Spinal cord (tissue), 10 donors: ENCODE data around the gene CACNA1H. TPM values are rescaled to one million over a fixed set of nuclear protein-coding genes. Genes with fewer than 3 reads are reported as not detected.
"Not testable (repeated sequence)": the region's sequence is repeated elsewhere in the genome, so short reads cannot be mapped to it uniquely, and the experiment has no call there.

Source experiments
- DNase-seq, 6 donors: peaks; one replicate each; pipeline versions ENCODE4 v3.0.0 to v3.0.0-alpha.2; 2013 to 2015; ENCODE audit warnings: low spot score in 6 of 6, low read depth in 4 of 6
- H3K27ac ChIP-seq: one replicate; pipeline ENCODE4 v1.5.1; 2013; ENCODE audit warnings: low read depth, low read length, control low read depth
- H3K27me3 ChIP-seq: one replicate; pipeline ENCODE4 v1.6.1; 2013; ENCODE audit warnings: low read length; ENCODE audit not compliant: control insufficient read depth, insufficient read depth
- H3K36me3 ChIP-seq: one replicate; pipeline ENCODE4 v1.6.1; 2013; ENCODE audit warnings: low read length; ENCODE audit not compliant: control insufficient read depth, insufficient read depth
- H3K4me1 ChIP-seq: one replicate; pipeline ENCODE4 v1.6.1; 2013; ENCODE audit warnings: low read length; ENCODE audit not compliant: control insufficient read depth, insufficient read depth
- H3K4me3 ChIP-seq: one replicate; pipeline ENCODE4 v1.5.1; 2013; ENCODE audit warnings: low read depth, low read length, control low read depth
- H3K9me3 ChIP-seq: one replicate; pipeline ENCODE4 v1.6.1; 2013; ENCODE audit warnings: low read length; ENCODE audit not compliant: control insufficient read depth, insufficient read depth
- WGBS: methylation state at CpG from one replicate; pipeline ENCODE4 v1.1.5; 2013; ENCODE audit warnings: missing lambda C conversion rate; ENCODE audit not compliant: insufficient coverage; 5-methylcytosine and 5-hydroxymethylcytosine counted together
- polyA plus RNA-seq, 2 donors: library from polyadenylated mRNA; unstranded; fragments of 120-200 nt; gene quantifications; one replicate each; pipeline ENCODE4 v1.2.1, GENCODE V29; 2013; ENCODE audit not compliant: insufficient read length in 2 of 2
- total RNA-seq, 2 donors: library from RNA; depleted of rRNA in 1 of 2; stranded (reverse); fragments of 120-200 nt in 1 of 2; fragments of >200 nt in 1 of 2; gene quantifications; one replicate each; pipeline versions ENCODE4 v1.2.3 to v1.2.4, GENCODE V29; 2013 to 2014
- donor health status: healthy.

The CACNA1H gene
- total and polyA plus RNA-seq, 4 donors, result 7.8 to 20.1 (median 13.1) TPM

DNA sequence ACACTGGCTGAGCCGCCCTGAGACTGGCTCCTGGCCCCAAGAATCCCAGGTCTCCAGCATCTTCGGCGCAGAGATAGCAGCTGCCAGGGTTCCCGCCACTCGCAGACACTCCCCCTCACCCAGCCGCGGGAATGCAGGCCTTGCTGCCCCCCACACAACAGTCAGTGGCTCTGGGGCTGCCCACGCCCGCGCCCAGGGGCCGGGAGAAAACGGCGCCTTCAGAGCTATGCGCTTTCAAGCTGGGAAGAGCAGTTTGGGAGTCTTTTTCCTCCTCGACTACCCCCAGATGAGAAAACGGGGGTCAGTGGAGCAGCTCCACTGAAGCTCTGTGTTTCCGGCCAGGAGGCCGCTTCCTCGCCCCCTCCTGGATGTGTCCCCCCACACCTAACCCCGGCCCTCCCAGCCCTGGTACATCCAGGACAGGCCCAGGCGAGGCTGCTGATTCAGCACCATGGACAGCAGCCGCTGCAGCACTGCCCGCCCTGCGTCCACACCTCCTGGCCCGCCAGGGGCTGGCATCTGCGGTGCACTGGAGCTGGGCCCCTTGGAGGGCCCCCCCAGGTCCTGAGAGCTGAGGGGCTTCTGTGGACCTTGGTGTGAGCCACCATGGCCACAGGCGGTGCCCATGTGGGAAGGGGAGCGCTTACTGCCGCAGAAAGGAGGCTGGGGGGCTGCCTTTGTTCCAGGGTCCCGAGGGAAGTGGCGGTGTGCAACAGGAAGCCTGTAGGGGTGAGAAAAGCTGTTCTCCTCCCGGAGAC lies 35.7 kb downstream of the CACNA1H start:
- peaks cover 25% of the 10 kb centered on the region for H3K4me1 ChIP-seq
- no peak overlapping the region for H3K27ac ChIP-seq
- no peaks in the 10 kb centered on the region for H3K9me3 ChIP-seq
- WGBS, result 42% methylated on average over 31 of the region's 32 CpGs
- peaks cover 34% of the 10 kb centered on the region for H3K36me3 ChIP-seq
- H3K27me3 ChIP-seq, result no peaks in the 10 kb centered on the region
- no peak overlapping the region for H3K4me3 ChIP-seq
- peak in 1 of 6 donors; percentile 62 for DNase-seq

DNA sequence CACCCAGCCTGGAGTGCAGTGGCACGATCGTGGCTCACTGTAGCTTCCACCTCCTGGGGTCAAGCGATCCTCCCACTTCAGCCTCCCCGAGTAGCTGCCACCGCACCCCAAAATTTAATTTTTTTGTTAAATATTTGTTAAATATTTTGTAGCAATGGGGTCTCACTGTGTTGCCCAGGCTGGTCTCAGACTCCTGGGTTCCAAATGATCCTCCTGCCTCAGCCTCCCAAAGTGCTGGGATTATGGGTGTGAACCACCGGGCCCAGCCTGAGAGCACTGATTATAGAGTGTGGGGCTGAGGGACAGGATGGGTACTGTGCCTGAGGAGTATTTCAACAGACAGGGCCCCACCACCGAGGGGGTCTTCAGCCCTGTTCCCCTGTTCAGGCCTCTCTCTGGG lies 36.5 kb downstream of the CACNA1H start:
- H3K9me3 ChIP-seq, result no peaks in the 10 kb centered on the region
- peaks cover 25% of the 10 kb centered on the region for H3K36me3 ChIP-seq
- 92% methylated on average over 2 of the region's 7 CpGs for WGBS
- H3K4me3 ChIP-seq, result no peak overlapping the region
- no peaks in the 10 kb centered on the region for H3K27me3 ChIP-seq
- peaks cover 24% of the 10 kb centered on the region for H3K4me1 ChIP-seq
- DNase-seq, result no peak
- no peak overlapping the region for H3K27ac ChIP-seq

DNA sequence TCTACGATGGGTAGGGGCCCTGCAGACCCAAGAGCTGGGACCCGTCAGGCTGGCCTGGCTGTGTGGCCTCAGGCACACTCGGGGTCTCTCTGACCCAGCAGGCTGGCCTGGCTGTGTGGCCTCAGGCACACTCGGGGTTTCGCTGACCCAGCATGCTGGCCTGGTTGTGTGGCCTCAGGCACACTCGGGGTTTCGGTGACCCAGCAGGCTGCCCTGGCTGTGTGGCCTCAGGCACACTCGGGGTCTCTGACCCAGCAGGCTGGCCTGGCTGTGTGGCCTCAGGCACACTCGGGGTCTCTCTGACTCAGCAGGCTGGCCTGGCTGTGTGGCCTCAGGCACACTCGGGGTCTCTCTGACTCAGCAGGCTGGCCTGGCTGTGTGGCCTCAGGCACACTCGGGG lies 37.9 kb downstream of the CACNA1H start:
- DNase-seq, H3K27ac ChIP-seq, H3K9me3 ChIP-seq, H3K27me3 ChIP-seq, H3K4me3 ChIP-seq: not testable (repeated sequence)
- H3K36me3 ChIP-seq, result peaks cover 29% of the 10 kb centered on the region
- H3K4me1 ChIP-seq, result peaks cover 28% of the 10 kb centered on the region
- 95% methylated on average over 11 of the region's 11 CpGs for WGBS

DNA sequence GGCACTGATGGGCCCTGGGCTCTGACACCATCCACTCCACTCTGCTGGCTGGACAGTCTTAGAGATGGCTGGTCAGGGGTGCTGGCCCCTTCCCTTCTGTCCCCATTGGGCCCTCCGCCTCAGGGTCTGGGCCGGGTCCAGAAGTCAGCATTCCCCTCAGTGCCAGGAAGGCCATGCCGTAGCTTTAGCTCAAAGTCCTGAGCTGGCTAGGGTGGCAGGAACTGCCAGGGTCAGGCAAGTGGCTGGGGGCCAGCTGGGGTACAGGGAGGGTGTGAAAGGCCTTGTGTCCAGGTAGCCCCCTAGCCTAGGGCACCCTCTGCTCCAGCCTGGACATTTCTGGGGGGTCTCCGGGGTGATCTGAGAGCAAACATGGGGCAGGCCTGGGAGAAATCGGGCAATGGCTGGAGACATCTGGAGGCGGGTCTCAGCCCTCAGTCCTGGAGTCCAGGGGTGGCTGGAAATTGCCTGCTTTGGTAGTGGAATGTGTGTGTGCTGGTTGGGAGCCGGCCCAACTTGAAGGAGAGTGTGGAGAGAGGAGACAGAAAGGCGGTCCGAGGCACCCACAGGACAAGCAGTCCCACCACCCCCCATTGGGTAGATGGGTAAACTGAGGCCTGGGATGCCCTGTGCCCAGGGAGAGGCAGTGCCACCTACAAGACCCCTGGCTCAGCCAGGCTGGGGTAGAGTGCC lies 39.6 kb downstream of the CACNA1H start:
- Histone ChIP-seq H3K27ac (no peak overlapping the region), H3K4me1 (peaks cover 28% of the 10 kb centered on the region), H3K27me3 (no peaks in the 10 kb centered on the region), H3K36me3 (peaks cover 29% of the 10 kb centered on the region), H3K4me3 (no peak overlapping the region), H3K9me3 (no peaks in the 10 kb centered on the region)
- no peak for DNase-seq
- 75% methylated on average over 9 of the region's 9 CpGs for WGBS

DNA sequence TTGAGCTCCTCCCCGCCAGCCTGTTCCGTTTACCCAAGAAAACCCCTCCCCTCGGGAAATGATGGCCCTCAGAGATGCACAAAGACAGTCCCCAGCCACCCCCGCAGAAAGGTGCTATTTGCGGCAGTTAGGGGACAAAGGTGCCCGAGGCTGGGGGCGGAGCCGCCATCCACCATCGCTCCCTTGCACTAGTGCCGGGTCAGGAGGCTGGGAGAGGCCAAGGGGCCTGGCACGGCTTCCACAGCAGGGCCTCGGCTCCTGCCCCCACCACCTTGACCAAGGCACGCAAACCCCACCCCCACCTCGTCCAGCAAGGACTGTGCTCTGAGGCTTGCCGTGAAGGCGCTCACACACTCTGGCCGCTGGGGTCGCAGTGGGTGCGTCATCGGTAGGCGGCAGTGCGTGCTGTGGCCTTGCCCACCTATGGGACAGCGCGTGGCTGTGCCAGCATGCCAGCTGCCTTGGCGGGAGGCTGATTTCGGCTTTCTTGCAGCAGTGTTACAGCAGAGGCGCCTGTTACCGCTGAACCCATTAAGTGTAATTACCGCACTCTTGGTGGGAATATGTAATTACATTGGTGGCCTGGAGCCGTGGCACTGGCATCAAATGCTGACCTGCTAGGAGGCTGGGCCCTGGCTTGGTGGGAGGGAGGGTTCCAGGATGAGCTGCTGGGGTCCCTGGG lies 40.4 kb downstream of the CACNA1H start:
- no peaks in the 10 kb centered on the region for H3K9me3 ChIP-seq
- H3K27ac ChIP-seq, result no peak overlapping the region
- WGBS, result 55% methylated on average over 29 of the region's 30 CpGs
- peaks cover 28% of the 10 kb centered on the region for H3K4me1 ChIP-seq
- peaks cover 37% of the 10 kb centered on the region for H3K36me3 ChIP-seq
- H3K27me3 ChIP-seq, result no peaks in the 10 kb centered on the region
- peak in 2 of 6 donors; percentile 39 to 75 for DNase-seq
- no peak overlapping the region for H3K4me3 ChIP-seq

DNA sequence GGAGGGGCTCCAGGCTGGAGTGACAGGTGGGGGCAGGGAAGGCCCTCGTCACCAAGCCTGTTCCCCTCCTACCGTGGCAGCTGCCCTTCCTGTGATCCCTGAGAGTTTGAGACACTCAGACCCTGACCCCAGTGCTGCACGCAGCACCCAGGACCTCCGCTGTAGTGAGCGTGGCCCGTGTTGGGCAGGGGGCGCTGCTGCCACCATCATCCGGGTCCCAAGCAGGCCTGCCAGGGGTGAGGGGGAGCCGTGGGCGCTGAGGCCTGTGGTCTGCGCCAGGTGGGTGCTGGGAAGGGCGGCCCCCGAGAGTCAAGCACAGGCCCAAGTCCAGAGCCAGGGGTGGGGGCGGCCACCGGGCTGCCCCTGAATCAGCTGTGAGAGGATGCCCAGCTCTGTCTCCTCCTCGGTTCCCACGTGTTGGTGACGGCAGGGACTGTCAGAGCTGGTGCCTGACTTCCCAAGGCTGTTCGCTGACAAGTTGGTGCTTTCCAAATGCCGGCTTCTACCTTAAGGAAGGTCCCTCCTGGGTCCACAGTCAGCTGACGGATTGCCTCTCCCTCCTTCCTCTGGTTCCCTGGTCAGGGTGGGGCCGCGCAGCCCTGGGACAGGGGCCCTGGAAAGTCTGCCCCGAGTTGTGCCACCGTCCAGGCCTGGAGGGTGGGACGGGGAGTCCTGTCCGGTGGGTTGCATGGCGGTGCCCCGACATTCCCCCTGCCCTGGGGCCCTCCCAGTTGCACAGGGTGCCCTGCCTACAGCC lies 41.1 kb downstream of the CACNA1H start:
- H3K9me3 ChIP-seq, result no peaks in the 10 kb centered on the region
- no peak overlapping the region for H3K27ac ChIP-seq
- DNase-seq, result no peak
- peaks cover 25% of the 10 kb centered on the region for H3K4me1 ChIP-seq
- no peak overlapping the region for H3K4me3 ChIP-seq
- H3K36me3 ChIP-seq, result peaks cover 38% of the 10 kb centered on the region
- 76% methylated on average over 28 of the region's 29 CpGs for WGBS
- H3K27me3 ChIP-seq, result no peaks in the 10 kb centered on the region

DNA sequence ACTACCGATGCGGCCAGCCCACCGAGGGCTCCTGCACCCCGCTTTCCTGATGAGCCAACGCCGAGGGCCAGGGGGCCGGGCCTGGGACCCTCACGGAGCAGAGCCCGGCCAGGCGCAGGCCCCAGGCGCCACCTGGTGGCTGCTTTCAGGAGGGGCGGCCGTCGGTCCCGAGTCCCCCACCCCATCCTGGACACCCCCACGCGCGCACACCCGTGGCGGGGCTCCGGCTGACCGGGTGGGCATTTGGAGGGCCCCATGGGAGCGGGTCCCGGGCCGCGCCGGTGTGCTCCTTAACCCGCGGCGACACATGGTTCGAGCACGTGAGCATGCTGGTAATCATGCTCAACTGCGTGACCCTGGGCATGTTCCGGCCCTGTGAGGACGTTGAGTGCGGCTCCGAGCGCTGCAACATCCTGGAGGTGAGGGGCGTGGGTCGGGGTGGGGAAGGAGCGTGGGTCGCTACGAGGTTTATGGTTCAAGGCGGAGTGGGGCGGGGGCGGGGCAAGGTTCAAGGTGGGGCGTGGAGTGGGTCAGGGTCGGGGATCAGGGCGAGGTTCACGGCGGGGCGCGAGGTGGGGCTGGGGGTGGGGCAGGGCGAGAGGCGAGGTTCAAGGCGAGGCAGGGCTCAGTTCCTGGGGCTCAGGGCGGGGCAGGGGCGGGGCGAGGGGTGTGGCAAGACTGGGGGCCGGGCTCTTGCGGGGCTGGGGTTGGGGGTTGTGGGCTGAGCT lies 41.9 kb downstream of the CACNA1H start:
- peaks cover 38% of the 10 kb centered on the region for H3K36me3 ChIP-seq
- peaks cover 23% of the 10 kb centered on the region for H3K4me1 ChIP-seq
- no peak overlapping the region for H3K4me3 ChIP-seq
- DNase-seq, result peak in 2 of 6 donors; percentile 40 to 50
- no peak overlapping the region for H3K27ac ChIP-seq
- H3K9me3 ChIP-seq, result no peaks in the 10 kb centered on the region
- H3K27me3 ChIP-seq, result no peaks in the 10 kb centered on the region
- WGBS, result 21% methylated on average over 48 of the region's 61 CpGs

DNA sequence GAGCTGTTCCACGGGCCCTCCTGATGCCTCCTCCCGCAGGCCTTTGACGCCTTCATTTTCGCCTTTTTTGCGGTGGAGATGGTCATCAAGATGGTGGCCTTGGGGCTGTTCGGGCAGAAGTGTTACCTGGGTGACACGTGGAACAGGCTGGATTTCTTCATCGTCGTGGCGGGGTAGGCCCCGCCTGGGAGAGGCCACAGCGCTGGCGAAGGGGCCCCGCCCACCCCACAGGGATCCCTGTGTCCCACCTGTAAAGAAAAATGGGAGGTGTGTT lies 42.4 kb downstream of the CACNA1H start:
- H3K4me3 ChIP-seq, result no peak overlapping the region
- peaks cover 23% of the 10 kb centered on the region for H3K4me1 ChIP-seq
- WGBS, result 85% methylated on average over 9 of the region's 14 CpGs
- DNase-seq, result no peak
- peaks cover 39% of the 10 kb centered on the region for H3K36me3 ChIP-seq
- H3K9me3 ChIP-seq, result no peaks in the 10 kb centered on the region
- no peak overlapping the region for H3K27ac ChIP-seq
- no peaks in the 10 kb centered on the region for H3K27me3 ChIP-seq

DNA sequence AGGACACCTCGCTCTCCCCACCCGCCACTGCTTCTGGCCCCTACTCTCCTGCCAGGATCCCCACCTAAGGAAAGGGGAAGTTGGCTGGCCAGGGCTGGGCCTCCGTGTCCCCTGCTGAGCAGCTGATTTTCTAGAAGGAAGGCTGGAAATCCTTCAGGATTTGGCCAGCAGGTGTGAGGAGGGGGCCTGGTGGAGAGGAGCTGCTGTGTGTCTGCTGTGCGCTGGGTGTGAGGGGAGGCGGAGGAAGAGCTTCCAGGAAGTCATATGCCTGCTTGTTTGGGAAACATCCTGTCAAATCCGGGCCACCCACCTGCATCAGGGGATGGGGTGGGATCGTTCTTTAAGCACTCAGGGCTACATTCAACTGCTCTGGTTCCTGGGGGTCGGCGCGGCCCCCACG lies 43.6 kb downstream of the CACNA1H start:
- Histone ChIP-seq H3K27me3 (no peaks in the 10 kb centered on the region), H3K9me3 (no peaks in the 10 kb centered on the region), H3K36me3 (peaks cover 49% of the 10 kb centered on the region), H3K27ac (no peak overlapping the region), H3K4me3 (no peak overlapping the region), H3K4me1 (peaks cover 23% of the 10 kb centered on the region)
- WGBS, result 85% methylated on average over 11 of the region's 11 CpGs
- DNase-seq, result no peak
